ENCODE measurements around the gene B3GALT5.
"Not testable (repeated sequence)": the region's sequence is repeated elsewhere in the genome, so short reads cannot be mapped to it uniquely, and the experiment has no call there.

Gene B3GALT5, protein sequence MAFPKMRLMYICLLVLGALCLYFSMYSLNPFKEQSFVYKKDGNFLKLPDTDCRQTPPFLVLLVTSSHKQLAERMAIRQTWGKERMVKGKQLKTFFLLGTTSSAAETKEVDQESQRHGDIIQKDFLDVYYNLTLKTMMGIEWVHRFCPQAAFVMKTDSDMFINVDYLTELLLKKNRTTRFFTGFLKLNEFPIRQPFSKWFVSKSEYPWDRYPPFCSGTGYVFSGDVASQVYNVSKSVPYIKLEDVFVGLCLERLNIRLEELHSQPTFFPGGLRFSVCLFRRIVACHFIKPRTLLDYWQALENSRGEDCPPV

GRCh38 chr21:39612233-39613040 is at the start of gene B3GALT5:
Gene B3GALT5, plus strand, starts transcription at chr21:39612940. Its CDS starts 47,620 bp downstream, at chr21:39660560.
- DNase-seq, result no peak

DNA sequence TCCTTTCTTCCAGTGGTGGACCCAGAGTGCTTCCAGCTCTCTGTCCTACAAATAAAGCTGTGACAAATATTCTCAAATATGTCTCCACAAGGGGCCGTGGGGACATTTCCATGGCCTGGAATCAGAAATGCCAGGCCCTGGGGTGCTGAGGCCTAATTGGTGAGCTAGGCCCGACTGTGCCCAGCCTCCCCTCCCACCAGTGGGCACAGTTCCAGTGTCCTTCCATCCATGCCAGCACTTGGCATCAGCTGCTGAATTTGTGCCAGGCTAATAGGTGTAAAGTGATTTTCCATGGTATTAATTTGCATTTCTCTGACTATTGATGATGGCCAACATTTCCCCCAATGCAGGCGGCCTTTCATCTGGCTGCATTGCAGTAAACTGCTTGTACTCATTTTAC is 48.5 kb upstream of the B3GALT5 start:
- no peak for DNase-seq

GRCh38 chr21:39567180-39567972 is 45.4 kb upstream of the B3GALT5 start:
- DNase-seq, result no peak

DNA sequence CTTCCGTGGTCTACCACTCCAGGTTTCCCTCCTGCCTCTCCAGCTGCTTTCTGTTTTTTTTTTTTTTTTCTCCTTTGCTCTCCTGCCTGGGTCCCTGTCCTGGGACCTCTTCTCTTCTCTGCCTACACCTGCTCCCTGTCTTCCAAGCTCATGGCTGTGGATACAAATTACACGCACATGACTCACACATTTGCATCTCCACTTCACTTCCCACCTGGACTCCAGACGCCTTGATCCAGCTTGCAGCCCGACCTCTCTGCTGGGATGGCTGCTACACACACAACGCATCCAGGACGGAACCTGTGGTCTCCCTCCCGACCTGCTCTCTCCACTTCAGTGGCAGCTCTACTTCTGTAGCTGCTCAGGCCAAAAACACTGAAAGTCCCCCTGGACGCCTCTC is 44.4 kb upstream of the B3GALT5 start:
- no peak for DNase-seq

- no peak for DNase-seq
Observed at GRCh38 chr21:39575775-39576174, 37.0 kb upstream of the B3GALT5 start.

GRCh38 chr21:39576518-39577128 is 36.1 kb upstream of the B3GALT5 start:
- no peak for DNase-seq

DNA sequence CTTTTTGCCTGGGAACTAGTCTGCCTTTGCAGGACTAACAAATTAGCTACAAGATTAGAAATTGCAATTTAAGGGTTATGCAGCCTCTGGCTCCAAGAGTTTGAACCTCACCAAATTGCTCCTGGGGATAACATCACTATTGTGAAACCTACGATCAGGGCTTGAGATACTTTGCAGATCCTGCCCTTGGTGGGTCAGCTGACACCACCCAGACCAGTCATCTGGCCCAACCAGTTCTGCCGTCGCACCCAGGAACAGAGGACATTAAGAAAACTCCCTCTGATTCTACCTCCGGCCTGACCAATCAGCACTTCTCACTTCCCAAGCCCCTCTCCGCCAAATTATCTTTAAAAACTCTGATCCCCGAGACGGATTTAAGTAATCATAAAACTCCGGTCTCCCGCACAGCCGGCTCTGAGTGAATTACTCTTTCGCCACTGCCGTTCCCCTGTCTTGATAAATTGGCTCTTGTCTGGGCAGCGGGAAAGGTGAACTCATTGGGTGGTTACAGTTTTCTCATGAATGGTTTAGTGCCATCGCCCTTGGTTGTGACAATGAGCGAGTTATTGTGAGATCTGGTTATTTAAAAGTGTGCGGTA is 32.9 kb upstream of the B3GALT5 start:
- DNase-seq, result no peak

- no peak for DNase-seq
Observed at GRCh38 chr21:39580744-39581143, 32.0 kb upstream of the B3GALT5 start.

DNA sequence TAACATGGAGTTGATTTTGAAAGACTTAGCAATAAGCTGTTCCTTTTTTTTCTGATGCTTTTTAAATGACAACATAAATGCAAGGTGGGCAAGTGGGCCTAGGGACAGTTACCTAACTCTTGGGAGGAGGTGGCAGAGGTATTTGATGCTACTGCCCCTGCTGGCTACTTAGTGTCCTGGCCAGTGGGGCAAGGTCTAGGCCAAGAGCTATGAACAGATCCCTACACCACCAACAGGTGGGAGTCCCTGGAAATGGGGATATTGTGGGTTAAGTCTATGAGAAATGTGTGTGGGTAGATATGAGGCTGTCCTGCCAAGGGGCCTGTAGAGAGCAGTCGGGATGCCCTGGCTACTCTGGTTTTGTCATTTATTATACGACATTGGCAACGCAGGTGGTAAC is 31.3 kb upstream of the B3GALT5 start:
- DNase-seq, result no peak

- DNase-seq, result no peak
Observed at GRCh38 chr21:39582749-39583148, 30.0 kb upstream of the B3GALT5 start.

GRCh38 chr21:39583586-39583985 is 29.2 kb upstream of the B3GALT5 start:
- not testable (repeated sequence) for DNase-seq

DNA sequence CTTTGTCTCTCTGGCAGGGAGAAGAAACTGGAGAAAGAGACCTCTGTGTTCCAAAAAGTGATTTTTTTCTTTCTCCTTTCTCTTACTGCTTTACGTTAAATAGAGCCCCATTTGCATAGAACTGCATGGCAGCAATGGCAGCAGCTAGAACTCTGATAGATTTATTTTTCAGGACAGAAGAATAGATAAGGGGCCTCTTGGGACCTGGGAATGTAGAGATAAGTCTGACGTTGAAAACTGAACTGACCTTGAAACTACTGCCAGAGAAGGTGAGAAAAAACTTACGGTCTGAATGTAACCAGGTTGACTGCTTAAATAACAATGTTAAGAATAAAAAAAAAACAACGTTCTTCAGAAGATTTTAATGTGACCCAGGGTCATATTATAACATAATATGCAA is 25.4 kb upstream of the B3GALT5 start:
- DNase-seq, result no peak

GRCh38 chr21:39588884-39589283 is 23.9 kb upstream of the B3GALT5 start:
- no peak for DNase-seq

DNA sequence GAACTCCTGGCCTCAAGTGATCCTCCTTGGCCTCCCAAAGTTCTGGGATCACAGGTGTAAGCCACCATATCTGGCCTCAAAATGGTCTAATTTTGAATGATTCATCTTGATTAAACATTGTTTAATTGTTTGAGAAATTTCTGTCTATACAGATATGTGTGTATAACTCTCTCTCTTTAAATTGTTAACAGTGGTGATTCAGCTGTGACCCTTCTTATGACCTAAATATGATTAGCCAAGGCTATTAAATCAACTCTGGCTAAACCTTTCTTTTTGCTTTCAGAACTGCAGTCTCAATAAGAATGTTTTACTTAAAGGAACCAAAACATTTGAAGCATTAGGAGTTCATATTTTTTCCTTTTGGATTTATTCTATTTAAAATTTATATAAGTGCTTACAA is 19.2 kb upstream of the B3GALT5 start:
- no peak for DNase-seq

DNA sequence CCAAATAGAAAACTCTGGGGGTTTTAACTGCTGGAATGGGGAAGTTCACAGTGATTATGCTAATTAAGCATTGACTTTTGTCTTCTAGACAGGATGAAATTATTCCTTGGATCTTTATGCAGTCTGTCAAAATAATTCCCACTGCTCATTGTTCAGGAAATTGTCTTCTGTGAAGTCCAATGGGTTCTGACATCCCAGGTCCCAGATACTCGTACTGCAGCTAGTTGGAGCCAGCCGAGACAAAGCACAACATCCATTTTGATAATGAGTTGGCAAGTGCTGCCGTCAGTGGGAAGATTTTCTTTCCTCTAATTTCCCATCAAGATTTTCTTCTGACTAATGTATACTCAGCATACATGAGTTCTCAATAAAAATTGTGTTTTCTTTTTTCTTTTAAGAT is 17.3 kb upstream of the B3GALT5 start:
- DNase-seq, result no peak

GRCh38 chr21:39597595-39597994 is 15.1 kb upstream of the B3GALT5 start:
- DNase-seq, result no peak

GRCh38 chr21:39599191-39599970 is 13.4 kb upstream of the B3GALT5 start:
- no peak for DNase-seq

DNA sequence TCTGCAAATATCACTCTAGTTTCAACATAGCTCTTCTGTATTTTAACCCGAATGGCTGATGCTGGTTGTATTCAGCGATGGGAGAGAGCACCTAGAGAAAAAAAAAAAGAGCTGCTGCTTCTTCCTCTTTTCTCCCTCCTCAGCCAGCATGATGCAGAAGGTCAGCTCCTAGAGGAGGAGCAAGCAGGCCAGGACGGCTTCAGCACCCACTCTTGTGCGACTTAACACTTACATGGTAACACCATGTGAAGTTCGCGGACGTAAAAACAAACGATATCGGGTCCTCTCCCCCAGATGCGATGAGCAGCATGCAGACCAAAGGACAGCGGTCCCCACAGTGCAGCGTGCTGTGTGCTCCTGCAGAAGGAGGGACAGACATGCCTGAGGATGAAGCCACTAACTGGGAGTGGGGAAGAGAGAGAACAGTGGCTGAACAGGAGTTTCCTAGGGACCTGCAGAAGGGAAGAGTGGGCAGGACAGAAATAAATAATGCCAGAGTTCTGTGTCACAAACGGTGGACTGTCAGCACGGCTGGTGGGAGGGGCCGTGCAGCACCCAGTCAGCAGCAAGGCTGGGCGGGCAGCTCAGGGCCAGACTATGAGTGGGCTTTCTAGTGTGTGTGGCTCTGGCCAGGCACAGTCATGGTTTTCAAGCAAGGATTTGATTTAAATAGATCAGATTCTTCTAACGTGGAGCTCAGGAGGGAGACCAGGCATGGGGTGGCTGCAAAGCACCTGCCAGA is 11.4 kb upstream of the B3GALT5 start:
- DNase-seq, result no peak

- DNase-seq, result no peak
Observed at GRCh38 chr21:39602076-39602689, 10.6 kb upstream of the B3GALT5 start.

DNA sequence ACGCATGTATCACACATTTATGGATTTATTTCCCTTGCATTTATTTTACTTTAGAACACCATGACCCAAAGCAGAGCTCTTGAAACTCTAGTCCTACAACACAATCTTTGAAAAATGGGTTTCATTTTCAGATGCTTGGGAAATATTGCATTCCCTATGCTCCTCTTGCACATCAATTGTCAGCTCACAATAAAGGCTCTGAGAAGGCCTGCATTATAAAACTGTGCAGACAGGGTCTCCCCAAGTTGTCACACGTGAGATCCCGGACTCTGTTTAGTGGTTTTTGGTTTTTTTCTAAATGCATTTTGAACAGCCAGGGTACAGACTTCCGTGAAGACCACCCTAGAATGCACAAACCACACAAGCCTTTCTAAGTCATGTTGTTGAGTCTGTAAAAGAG is 9.9 kb upstream of the B3GALT5 start:
- no peak for DNase-seq

GRCh38 chr21:39604951-39605350 is 7.8 kb upstream of the B3GALT5 start:
- no peak for DNase-seq
